Cardiac septum (tissue), 1 donor: ENCODE results near the gene DNAH6. TPM values are rescaled to one million over a fixed set of nuclear protein-coding genes. Genes with fewer than 3 reads are reported as not detected.

Experiments
- DNase-seq: peaks from one replicate; pipeline ENCODE4 v3.0.0-alpha.2; 2020; ENCODE audit warnings: low spot score
- intact Hi-C: fragments of 100-400 bp; cut with DNase I; formaldehyde crosslinking; loops from one replicate; pipeline ENCODE4 v1.14.0; 2022
- total RNA-seq: library from RNA; stranded (reverse); fragmentation: NEBNext Ultra II Directional; extraction: Animal tissue kit (Norgen Biotek cat#: 25700); gene quantifications from one replicate; pipeline ENCODE4 v1.2.1, GENCODE V29; 2021
- donor health status: DM: no; HTN: no; CAD: no.

DNAH6 gene
- total RNA-seq, 1 donor from 2014 or later, result 0.22 TPM

DNA sequence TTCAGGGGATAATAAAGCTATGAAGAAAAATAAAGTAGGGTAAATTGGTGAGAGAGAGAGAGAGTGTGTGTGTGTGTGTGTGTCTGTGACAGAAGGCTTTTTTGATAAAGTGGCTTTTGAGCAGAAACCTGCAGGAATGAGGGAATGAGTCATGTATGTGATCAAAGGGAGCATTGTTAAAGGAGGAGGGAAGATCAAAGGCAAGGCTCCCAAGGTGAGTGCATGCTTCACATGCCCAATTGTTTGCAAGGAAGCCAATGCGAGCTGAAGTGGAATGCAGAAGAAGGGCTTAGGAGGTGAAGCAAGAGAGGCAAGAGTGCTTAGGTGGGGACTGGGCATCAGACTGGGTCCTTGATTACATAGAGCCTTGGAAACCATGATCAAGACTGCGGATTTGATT is 96.8 kb downstream of the DNAH6 start:
- intact Hi-C loops, result no loop called here
- DNase-seq, result no peak

DNA sequence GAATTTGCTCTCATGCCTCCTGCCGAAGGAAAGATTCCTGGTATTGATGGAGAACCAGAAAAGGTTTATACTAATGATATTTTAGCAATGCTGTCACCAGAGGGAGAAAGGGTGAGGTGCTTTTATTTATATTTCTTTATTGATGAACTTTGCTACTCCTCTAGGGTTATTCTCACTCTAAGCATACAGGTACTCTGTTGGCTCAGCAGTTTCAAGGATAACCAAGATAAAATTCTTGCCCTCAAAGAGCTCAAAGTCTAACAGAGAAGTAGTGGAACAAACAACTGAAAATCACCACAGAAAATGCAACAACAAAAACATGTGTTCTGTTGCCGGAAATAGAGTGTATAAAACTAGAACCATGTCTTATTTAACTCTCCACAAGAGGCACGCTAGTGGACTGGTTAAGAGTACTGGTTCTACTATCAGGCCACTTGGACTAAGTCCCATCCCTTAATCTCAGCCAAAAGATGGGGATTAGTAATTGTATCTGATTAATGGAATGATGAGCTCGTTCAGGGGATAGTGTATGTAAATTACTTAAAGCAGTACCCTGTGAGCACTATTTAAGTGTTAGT is 103.6 kb downstream of the DNAH6 start:
- DNase-seq, result no peak
- intact Hi-C loops, result no loop called here

DNA sequence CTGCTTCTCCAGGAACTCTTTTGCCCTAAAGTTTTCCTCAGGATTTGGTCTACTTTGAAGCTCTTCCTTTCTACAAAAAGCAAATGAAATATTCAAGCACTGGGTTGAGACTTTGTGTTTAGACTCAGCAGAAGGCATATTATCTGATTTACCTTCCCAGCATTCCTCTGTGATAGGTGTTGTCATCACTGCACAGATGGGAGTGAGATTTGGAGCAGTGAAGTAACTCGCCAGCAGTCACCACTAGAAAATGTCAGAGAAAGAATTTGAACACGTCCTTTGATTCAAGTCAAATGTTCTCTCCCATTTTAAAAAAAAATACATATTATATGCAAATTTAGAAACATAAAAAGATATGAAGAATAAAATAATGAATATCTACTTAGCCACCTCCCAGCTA is 112.2 kb downstream of the DNAH6 start:
- intact Hi-C loops, result no loop called here
- DNase-seq, result no peak

DNA sequence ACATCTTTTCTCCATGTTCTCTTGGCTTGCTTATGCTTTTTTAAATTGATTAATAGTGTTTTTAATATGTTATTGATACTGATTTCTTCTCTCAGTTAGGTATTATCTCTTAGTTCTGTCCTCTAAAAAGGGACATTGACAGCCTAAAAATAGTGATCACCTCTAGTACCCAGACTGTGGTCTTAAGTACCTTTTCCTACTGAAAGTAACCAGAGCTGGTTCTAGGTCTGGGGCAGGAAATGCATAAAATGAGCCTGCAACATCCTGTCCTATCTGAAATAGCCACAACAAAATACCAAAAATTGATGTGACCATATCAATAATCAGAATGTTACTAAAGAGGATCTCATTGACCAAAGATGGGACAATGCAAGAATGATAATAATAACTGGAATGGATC is 113.3 kb downstream of the DNAH6 start:
- intact Hi-C loops, result no loop called here
- no peak for DNase-seq

DNA sequence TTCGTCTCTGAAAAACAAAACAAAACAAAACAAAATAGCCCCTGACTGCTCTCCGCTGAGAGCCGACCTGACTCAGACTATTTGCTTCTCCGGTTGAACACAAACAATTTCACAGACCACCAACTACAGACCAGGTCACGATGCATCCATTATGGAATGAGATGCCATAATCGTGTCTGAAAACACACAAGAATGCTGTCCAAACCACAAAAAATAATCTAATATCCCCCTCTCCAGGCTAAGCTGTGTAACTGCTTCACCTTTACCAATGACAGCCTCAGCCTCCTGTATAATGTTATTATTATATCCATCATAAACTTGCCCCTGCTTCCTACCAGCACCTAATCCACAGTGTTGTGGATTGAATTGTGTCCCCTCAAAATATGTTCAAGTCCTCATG is 114.7 kb downstream of the DNAH6 start:
- DNase-seq, result no peak
- intact Hi-C loops, result loop anchor here (2.0 kb wide), 1 partner anchor 136 kb away; no protein-coding TSS in a partner anchor

DNA sequence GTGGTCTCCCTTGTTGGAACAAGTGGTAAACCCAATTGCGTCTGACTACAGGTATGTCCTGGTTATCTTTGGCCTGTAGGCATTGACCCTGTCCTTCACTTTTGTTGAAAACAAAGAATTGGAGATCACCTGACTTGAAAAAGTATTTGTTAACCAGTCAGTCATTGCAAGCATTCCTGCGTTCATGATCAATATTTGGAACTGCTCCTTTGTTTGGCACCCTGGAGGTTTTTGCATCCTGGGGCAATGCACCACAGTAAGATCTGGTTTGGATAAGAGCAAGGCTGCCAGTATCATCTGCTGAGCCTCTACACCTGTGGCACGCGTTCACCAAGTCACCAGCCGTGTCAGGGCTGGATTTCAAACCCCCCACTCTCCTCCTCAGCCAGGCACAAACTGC is 115.7 kb downstream of the DNAH6 start:
- DNase-seq, result no peak
- intact Hi-C loops, result loop anchor here (2.0 kb wide), 1 partner anchor 137 kb away; no protein-coding TSS in a partner anchor

DNA sequence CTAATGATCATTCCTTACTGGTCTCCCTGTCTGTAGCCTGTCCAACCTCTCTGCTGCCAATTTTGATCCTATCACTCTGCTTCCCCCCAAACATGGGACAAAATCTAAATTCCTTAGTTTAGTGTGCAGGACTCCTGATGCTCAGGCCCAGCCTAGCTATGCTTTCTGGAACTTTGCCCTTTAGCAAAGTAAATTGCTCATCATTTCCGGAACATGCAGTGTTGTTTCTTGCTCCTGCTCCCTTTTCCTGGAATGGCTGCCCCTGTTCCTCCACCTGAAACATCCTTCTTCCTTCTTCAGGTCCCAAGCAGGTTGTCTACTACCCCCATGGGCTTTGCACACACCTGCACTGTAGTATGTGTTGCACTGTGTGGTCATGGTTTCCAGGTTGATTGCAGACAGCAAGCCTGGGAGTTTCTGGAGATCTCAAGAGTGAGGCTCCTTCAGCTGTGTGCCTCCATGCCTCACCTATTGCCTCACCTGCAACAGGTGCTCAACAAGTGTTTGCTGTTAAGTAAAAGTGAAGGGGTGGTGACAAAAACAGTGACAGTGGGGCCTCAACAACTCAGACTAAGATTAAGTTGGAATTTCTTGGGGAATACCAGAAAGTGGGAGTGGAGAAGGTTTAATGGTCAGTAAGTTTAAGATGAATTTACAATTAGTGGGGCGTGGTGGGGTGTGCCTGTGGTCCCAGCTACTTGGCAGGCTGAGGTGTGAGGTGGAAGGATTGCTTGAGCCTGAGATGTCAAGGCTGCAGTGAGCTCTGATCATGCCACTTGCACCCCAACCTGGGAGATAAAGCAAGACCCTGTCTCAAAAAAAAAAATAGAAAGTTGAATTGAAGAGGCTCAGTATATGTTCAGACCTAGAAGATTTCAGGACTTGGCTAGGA is 120.0 kb downstream of the DNAH6 start:
- no peak for DNase-seq
- intact Hi-C loops, result no loop called here

DNA sequence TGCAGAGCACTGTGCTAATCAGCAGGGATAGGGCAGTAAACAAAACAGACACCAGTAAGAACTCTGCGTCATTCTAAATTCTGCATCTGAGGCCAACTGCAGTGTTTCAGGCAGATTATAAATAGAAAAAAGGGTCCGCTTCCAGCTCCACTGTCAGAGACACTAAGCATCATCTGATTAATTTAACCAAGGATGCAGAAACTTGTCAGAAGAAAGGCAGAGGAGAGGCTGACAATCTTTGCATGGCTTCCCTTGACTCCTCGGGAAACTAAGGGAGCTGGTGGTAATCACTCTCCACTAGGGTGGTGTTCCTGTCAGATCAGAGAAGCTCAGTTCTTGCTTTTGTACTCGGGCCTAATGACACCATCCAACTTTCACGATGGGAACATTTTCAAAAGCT is 123.5 kb downstream of the DNAH6 start:
- no peak for DNase-seq
- intact Hi-C loops, result loop anchor here (10.0 kb wide), 1 partner anchor 145 kb away; no protein-coding TSS in a partner anchor

DNA sequence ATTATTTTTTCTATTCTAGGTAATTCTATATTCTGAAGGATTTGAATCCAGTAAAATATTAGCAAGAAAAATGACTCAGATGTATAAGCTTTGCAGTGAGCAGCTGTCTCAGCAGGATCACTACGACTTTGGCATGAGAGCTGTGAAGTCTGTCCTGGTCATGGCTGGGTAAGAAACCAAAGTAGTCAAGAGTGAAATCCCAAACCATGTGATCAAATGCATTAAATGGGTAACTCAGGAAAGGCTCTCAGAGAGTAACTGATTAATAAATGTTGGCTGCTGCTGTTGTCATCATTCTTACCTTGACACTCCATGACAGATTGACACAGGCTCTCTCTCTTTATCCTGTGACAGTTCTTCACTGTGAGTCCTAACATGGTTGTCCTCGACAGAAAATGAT is 124.1 kb downstream of the DNAH6 start:
- intact Hi-C loops, result loop anchor here (10.0 kb wide), 1 partner anchor 144 kb away; no protein-coding TSS in a partner anchor
- DNase-seq, result no peak

DNA sequence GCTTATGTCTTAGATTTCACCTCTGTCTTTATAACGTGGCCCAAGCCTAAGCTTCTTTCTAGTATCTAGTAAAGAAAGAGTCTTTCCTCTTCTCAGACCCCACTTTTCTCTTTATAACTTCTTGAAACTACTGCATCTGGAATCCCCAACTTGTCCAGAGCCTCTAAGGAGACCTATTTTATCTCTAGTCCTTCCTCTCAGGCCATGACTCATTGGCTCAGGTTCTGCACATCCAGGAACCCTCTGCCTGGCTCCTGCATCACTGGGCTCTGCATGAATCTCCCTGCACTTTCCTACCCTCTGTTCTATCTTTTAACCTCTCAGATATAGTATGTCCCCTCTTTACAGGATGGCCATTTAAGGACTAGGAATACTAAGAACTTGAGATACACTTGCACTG is 124.7 kb downstream of the DNAH6 start:
- intact Hi-C loops, result loop anchor here (10.0 kb wide), 1 partner anchor 144 kb away; no protein-coding TSS in a partner anchor
- DNase-seq, result no peak

DNA sequence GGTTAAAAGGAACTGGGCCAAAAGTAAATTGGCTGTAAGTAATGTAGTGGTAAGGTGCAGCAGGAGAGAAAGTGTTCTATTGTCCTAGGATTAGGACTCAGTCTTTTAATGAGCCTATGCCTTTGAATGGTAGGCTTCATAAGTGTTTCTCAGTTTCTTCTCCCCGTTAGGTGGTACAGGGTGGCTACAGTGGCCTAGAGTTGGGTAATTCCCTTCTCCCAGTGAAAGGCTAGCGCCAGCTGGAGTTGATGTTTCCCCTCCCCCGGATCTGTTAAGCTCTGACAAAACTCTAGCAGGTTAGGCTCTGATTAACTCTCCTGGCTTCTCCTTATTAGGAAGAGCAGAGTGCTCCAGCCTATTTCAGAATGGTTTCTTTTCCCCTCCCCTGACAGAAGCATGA is 127.7 kb downstream of the DNAH6 start:
- DNase-seq, result no peak
- intact Hi-C loops, result loop anchor here (10.0 kb wide), 1 partner anchor 141 kb away; no protein-coding TSS in a partner anchor

DNA sequence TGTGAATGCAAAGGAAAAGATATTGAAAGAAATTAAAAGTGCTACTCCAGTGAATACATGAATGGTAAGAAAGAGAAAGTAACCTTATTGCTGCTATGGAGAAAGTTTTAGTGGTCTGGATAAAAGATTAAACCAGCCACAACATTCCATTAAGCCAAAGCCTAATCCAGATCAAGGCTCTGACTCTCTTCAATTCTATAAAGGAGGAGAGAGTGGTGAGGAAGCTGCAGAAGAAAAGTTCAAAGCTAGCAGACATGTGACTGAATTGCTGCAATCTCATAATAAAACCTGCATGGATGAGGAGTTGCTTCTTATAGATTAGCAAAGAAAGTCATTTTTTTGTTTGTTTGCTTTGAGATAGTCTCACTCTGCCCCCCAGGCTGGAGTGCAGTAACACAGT is 130.2 kb downstream of the DNAH6 start:
- intact Hi-C loops, result loop anchor here (10.0 kb wide), 1 partner anchor 138 kb away; no protein-coding TSS in a partner anchor
- DNase-seq, result no peak

DNA sequence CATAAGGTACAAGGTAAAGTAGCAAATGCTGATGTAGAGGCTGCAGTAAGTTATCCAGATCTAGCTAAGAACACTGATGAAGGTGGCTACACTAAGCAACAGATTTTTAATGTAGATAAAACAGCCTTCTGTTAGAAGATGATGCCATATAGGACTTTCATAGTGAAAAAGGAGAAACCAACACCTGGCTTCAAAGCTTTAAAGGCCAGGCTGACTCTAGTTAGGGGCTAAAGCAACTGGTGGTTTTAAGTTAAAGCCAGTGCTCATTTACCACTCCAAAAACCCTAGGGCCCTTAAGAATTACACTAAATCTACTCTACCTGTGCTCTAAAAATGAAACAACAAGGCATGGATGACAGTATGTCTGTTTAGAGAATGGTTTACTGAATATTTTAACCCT is 131.0 kb downstream of the DNAH6 start:
- no peak for DNase-seq
- intact Hi-C loops, result loop anchor here (10.0 kb wide), 1 partner anchor 138 kb away; no protein-coding TSS in a partner anchor

DNA sequence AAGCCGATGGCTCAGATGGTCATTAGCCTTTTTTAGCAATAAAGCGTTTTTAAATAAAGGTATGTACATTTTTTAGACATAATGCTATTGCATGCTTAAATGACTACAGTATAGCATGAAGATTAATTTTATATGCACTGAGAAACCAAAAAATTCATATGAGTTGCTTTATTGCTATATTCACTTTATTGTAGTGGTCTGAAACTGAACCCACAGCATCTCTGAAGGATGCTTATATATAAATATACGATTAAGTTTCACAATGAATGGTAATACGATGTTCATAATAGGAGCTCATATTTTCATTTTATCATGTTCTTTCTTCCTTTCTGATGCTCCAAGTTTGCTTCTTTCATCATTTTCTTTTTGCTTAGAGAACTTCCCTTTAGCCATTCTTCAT is 132.8 kb downstream of the DNAH6 start:
- no peak for DNase-seq
- intact Hi-C loops, result loop anchor here (10.0 kb wide), 1 partner anchor 136 kb away; no protein-coding TSS in a partner anchor

DNA sequence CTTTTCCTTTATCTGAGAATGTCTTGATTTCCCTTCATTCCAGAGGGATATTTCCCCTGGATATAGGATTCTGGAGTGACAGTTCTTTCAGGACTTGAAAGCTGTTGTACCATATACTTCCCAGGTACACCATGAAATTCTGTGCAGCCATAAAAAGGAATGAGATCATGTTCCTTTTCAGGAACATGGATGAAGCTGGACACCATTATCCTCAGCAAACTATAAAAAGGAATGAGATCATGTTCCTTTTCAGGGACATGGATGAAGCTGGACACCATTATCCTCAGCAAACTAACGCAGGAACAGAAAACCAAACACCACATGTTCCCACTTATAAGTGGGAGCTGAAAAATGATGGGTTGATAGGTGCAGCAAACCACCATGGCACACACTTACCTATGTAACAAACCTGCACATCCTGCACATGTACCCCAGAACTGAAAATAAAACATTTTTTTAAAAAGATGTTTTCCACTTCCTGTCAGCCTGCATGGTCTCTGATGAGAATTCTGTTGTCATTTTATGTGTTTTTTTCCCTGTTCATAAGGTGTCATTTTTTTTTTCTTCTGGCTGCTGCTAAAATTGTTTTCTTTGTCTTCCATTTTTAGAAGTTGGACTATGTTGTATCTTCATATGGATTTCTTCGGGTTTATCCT is 133.3 kb downstream of the DNAH6 start:
- intact Hi-C loops, result loop anchor here (10.0 kb wide), 1 partner anchor 135 kb away; no protein-coding TSS in a partner anchor
- DNase-seq, result no peak

DNA sequence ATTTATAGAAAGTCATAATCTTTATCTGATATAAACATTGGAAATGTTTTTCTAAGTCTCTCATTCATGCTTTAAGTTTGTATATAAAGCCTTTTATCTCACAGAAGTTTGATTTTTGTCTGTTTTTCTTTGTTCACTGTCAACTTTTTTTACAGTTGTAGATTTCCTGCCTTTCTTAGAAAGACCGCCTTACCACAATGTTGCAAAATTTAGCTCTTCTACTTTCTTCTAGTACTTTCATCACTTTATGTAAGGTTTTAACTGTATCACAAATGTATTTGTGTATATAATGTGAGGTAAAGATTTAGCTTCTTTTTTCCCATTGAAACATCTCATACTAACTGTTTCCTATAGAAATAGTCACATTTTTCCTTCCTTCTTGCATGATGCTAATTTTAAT is 136.1 kb downstream of the DNAH6 start:
- no peak for DNase-seq
- intact Hi-C loops, result no loop called here

DNA sequence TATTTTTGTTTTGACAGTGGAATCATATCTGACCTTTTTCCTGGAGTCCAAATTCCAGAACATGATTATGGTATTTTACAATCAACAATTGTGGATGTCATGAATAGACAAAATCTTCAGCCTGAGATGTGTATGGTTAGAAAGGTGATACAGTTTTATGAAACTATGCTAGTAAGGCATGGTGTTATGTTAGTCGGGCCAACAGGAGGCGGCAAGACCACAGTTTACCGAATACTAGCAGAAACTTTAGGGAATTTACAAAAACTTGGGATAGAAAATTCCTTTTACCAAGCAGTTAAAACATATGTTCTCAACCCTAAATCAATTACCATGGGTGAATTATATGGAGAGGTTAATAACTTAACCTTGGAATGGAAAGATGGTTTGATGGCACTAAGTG is 137.0 kb downstream of the DNAH6 start:
- DNase-seq, result no peak
- intact Hi-C loops, result no loop called here

DNA sequence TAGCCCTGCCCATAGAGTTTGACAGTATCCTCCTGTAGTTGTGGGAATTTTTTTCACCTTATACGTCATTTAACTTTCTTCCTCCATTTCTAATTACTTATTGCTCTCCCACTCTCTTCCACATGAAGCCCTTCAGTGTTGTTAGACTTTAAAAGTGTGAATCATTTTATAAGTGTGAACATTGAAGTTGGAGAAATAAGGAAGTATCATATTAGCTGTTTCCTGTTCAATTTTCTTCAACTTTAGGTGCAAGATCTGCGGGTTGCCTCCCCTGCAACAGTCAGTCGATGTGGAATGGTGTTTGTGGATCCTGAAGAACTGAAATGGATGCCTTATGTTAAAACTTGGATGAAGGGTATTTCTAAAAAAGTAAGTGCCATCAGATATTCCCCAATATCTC is 138.1 kb downstream of the DNAH6 start:
- intact Hi-C loops, result no loop called here
- no peak for DNase-seq

DNA sequence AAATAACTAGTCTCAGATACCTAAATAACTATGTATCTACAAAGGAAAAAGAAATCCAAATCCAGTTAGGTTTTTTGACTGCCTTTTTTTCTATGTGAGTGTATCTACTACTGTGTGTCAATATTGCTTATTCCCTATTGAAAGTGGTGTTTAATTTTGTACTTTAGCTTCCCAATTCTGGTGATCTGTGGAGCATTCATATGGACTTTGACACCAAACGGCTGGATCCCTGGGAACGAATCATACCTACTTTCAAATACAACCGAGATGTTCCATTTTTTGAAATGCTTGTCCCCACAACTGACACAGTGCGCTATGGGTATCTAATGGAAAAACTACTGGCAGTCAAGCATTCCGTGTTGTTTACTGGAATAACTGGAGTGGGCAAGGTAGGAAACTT is 152.8 kb downstream of the DNAH6 start:
- intact Hi-C loops, result no loop called here

DNA sequence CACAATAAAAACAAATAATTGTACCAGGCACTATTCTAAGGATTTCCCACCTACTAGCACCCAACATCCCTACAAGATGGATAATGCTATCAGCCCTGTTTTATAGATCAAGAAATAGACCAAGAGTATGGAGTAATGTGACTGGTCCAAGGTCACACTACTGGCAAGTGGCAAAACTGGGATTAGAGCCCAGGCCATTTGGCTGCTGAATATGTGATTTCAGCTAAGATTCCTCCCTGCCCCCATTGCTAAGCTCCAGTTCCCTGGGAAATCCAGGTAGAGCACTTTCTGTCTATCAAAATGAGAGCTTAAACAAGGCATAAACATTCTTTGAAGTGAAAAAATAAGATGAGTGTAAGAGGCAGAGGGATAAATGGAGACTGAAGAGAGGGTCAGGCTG is 157.8 kb downstream of the DNAH6 start:
- intact Hi-C loops, result no loop called here
- no peak for DNase-seq

More for the DNA sequence above, 152.8 kb downstream of the DNAH6 start:
- no peak for DNase-seq
